Hepatocyte (in vitro differentiated cells): ENCODE results near the gene RIMBP2.

Experiments
- CTCF ChIP-seq: fragments of 200-600 bp; sonication (generic); IDR thresholded peaks from 2 replicates; pipeline ENCODE4 v1.5.1; 2016; ENCODE audit warnings: antibody characterized with exemption, mild to moderate bottlenecking; ENCODE audit not compliant: poor library complexity
- EZH2 ChIP-seq: fragments of 200-600 bp; sonication (generic); IDR thresholded peaks from 2 replicates; pipeline ENCODE4 v1.6.1; 2016; ENCODE audit warnings: antibody characterized with exemption, mild to moderate bottlenecking, borderline replicate concordance

- TF ChIP-seq CTCF (no peak), EZH2 (no peak)
Measured at GRCh38 chr12:130581782-130582181, 134.3 kb downstream of the RIMBP2 start.
